ENCODE measurements around the gene ZNF827.

The ZNF827 gene

GRCh38 chr4:145880355-145880960, 58.2 kb downstream of the ZNF827 start:
- Histone ChIP-seq H3K4me1 (ENCODE audit: control insufficient read depth, low read length) (peaks cover 29% of the 10 kb centered on the region), H3K4me3 (ENCODE audit: low read length) (no peak overlapping the region), H3K9me2 (replicated peaks; ENCODE audit: control insufficient read depth, low read length) (no peaks in the 10 kb centered on the region), H3F3A (ENCODE audit: control insufficient read depth, insufficient read depth) (no peaks in the 10 kb centered on the region; the same call in 1 of the 2 replicates), H4K20me1 (ENCODE audit: control insufficient read depth, insufficient read depth, low read depth, low read length) (peaks cover 27% of the 10 kb centered on the region; the same call in 1 of the 2 replicates), H3K79me2 (ENCODE audit: control insufficient read depth, low read length) (peaks cover 55% of the 10 kb centered on the region), H3K36me3 (ENCODE audit: control insufficient read depth, low read length) (peaks cover 77% of the 10 kb centered on the region), H3K27me3 (ENCODE audit: control insufficient read depth, low read length) (no peaks in the 10 kb centered on the region), H3K27ac (ENCODE audit: low read depth, low read length) (no peak overlapping the region), H3K4me2 (ENCODE audit: low read length) (no peak overlapping the region), H3K9me3 (ENCODE audit: control insufficient read depth, insufficient read depth, low read length) (no peaks in the 10 kb centered on the region)
- TF ChIP-seq EZH2phosphoT487 (IDR thresholded peaks at IDR 0.05; ENCODE audit: borderline replicate concordance, low read length) (no peak), CTCF (IDR thresholded peaks at IDR 0.05; ENCODE audit: low read depth, low read length, poor library complexity, severe bottlenecking) (no peak)

- H3K4me1 ChIP-seq (ENCODE audit: control insufficient read depth, low read length): peaks cover 29% of the 10 kb centered on the region
- H3K27ac ChIP-seq (ENCODE audit: low read depth, low read length): no peak overlapping the region
- no peaks in the 10 kb centered on the region for H3K9me3 ChIP-seq (ENCODE audit: control insufficient read depth, insufficient read depth, low read length)
- H3F3A ChIP-seq (ENCODE audit: control insufficient read depth, insufficient read depth): no peaks in the 10 kb centered on the region; the same call in 1 of the 2 replicates
- H3K9me2 ChIP-seq (replicated peaks; ENCODE audit: control insufficient read depth, low read length): no peaks in the 10 kb centered on the region
- no peaks in the 10 kb centered on the region for H3K27me3 ChIP-seq (ENCODE audit: control insufficient read depth, low read length)
- peaks cover 27% of the 10 kb centered on the region; the same call in 1 of the 2 replicates for H4K20me1 ChIP-seq (ENCODE audit: control insufficient read depth, insufficient read depth, low read depth, low read length)
- H3K4me2 ChIP-seq (ENCODE audit: low read length): no peak overlapping the region
- H3K36me3 ChIP-seq (ENCODE audit: control insufficient read depth, low read length): peaks cover 71% of the 10 kb centered on the region
- TF ChIP-seq CTCF (IDR thresholded peaks at IDR 0.05; ENCODE audit: low read depth, low read length, poor library complexity, severe bottlenecking) (no peak), EZH2phosphoT487 (IDR thresholded peaks at IDR 0.05; ENCODE audit: borderline replicate concordance, low read length) (no peak)
- peaks cover 51% of the 10 kb centered on the region for H3K79me2 ChIP-seq (ENCODE audit: control insufficient read depth, low read length)
- H3K4me3 ChIP-seq (ENCODE audit: low read length): no peak overlapping the region
Observed at GRCh38 chr4:145879598-145879997, 59.0 kb downstream of the ZNF827 start.

GRCh38 chr4:145878501-145879435, 59.9 kb downstream of the ZNF827 start:
- Histone ChIP-seq H4K20me1 (ENCODE audit: control insufficient read depth, insufficient read depth, low read depth, low read length) (peaks cover 24% of the 10 kb centered on the region; the same call in 1 of the 2 replicates), H3K9me2 (replicated peaks; ENCODE audit: control insufficient read depth, low read length) (no peaks in the 10 kb centered on the region), H3K79me2 (ENCODE audit: control insufficient read depth, low read length) (peaks cover 46% of the 10 kb centered on the region), H3K4me3 (ENCODE audit: low read length) (no peak overlapping the region), H3K27me3 (ENCODE audit: control insufficient read depth, low read length) (no peaks in the 10 kb centered on the region), H3K9me3 (ENCODE audit: control insufficient read depth, insufficient read depth, low read length) (no peaks in the 10 kb centered on the region), H3F3A (ENCODE audit: control insufficient read depth, insufficient read depth) (no peaks in the 10 kb centered on the region; the same call in 1 of the 2 replicates), H3K27ac (ENCODE audit: low read depth, low read length) (no peak overlapping the region), H3K4me2 (ENCODE audit: low read length) (no peak overlapping the region), H3K4me1 (ENCODE audit: control insufficient read depth, low read length) (peaks cover 23% of the 10 kb centered on the region), H3K36me3 (ENCODE audit: control insufficient read depth, low read length) (peaks cover 66% of the 10 kb centered on the region)
- TF ChIP-seq CTCF (IDR thresholded peaks at IDR 0.05; ENCODE audit: low read depth, low read length, poor library complexity, severe bottlenecking) (no peak), EZH2phosphoT487 (IDR thresholded peaks at IDR 0.05; ENCODE audit: borderline replicate concordance, low read length) (no peak)
